PC-3 (cell line): Measurements from ENCODE around the gene RAB3GAP2.

Experiments used
- EZH2 ChIP-seq: fragments of 300-600 bp; sonication (generic); IDR thresholded peaks from one replicate; pipeline ENCODE4 v1.6.1; 2017; ENCODE audit warnings: antibody characterized with exemption, mild to moderate bottlenecking, low read length; ENCODE audit not compliant: unreplicated experiment
- EZH2phosphoT487 ChIP-seq: fragments of 300-600 bp; sonication (generic); IDR thresholded peaks from 2 replicates; pipeline ENCODE4 v1.6.1; 2018; ENCODE audit warnings: mild to moderate bottlenecking, antibody characterized with exemption, low read length, borderline replicate concordance
- TF ChIP-seq, protein P1 (sequence below): fragments of 300-600 bp; sonication (generic); conservative IDR thresholded peaks from 2 replicates; pipeline ENCODE4 v1.5.1; 2017; ENCODE audit warnings: antibody characterized with exemption, low read depth, mild to moderate bottlenecking, low read length

DNA sequence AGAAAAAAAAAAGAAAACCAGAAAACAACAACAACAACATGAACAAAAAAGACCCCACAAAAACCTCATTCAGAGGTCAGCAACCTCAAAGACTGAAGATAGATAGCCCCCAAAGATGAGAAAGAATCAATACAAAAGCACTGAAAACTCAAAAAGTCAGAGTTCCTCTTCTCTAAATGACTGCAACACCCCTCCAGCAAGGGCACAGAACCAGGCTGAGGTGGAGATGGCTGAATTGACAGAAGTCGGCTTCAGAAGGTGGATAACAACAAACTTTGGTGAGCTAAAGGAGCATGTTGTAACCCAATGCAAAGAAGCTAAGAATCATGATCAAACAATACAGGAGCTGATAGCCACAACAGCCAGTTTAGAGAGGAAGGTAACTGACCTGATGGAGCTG is 17.0 kb downstream of the RAB3GAP2 start:
- TF ChIP-seq, protein P1, sequence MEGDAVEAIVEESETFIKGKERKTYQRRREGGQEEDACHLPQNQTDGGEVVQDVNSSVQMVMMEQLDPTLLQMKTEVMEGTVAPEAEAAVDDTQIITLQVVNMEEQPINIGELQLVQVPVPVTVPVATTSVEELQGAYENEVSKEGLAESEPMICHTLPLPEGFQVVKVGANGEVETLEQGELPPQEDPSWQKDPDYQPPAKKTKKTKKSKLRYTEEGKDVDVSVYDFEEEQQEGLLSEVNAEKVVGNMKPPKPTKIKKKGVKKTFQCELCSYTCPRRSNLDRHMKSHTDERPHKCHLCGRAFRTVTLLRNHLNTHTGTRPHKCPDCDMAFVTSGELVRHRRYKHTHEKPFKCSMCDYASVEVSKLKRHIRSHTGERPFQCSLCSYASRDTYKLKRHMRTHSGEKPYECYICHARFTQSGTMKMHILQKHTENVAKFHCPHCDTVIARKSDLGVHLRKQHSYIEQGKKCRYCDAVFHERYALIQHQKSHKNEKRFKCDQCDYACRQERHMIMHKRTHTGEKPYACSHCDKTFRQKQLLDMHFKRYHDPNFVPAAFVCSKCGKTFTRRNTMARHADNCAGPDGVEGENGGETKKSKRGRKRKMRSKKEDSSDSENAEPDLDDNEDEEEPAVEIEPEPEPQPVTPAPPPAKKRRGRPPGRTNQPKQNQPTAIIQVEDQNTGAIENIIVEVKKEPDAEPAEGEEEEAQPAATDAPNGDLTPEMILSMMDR: no peak
- TF ChIP-seq EZH2 (no peak), EZH2phosphoT487 (no peak)
